NT2/D1 (cell line): Measurements from ENCODE around the gene RASSF6.

Source experiments
- SUZ12 ChIP-seq: IDR thresholded peaks from 2 replicates; pipeline ENCODE4 v1.6.1; 2011; ENCODE audit not compliant: insufficient read length, insufficient read depth; ENCODE audit errors: extremely low read depth
- YY1 ChIP-seq: IDR thresholded peaks from 2 replicates; pipeline ENCODE4 v1.6.1; 2011; ENCODE audit not compliant: insufficient read length, insufficient read depth
- ZNF274 ChIP-seq: IDR thresholded peaks from 2 replicates; pipeline ENCODE4 v1.6.1; 2011; ENCODE audit warnings: mild to moderate bottlenecking, low read depth, low read length

- TF ChIP-seq YY1 (no peak), ZNF274 (no peak), SUZ12 (no peak)
Measured at GRCh38 chr4:73631565-73632226, 11.5 kb upstream of the RASSF6 start.
